T-helper 1 cell treated with Interleukin-12 subunit alpha and Interleukin-12 subunit beta and Interleukin-4 antibody, amounts not matched to agents 30 μg/mL and 1 μg/mL, for 36 hours (primary cell): ENCODE data around the gene NENF.
A peak's percentile ranks its signal among the peaks of the same experiment; 100 is the strongest.
"Not testable (repeated sequence)": the region's sequence is repeated elsewhere in the genome, so short reads cannot be mapped to it uniquely, and the experiment has no call there.

Experiments
- H3K27ac Mint-ChIP-seq: one replicate; pipeline ENCODE4 v1.8.0; 2021; ENCODE audit warnings: mild to moderate bottlenecking, mixed read lengths
- H3K27me3 Mint-ChIP-seq: one replicate; pipeline ENCODE4 v1.8.0; 2021; ENCODE audit warnings: low read depth, mixed read lengths
- H3K36me3 Mint-ChIP-seq: one replicate; pipeline ENCODE4 v1.8.0; 2021; ENCODE audit warnings: low read depth, mixed read lengths
- H3K4me1 Mint-ChIP-seq: one replicate; pipeline ENCODE4 v1.8.0; 2021; ENCODE audit warnings: low read depth, mixed read lengths
- H3K4me3 Mint-ChIP-seq: one replicate; pipeline ENCODE4 v1.8.0; 2021; ENCODE audit warnings: mild to moderate bottlenecking, moderate library complexity, mixed read lengths
- H3K9me3 Mint-ChIP-seq: one replicate; pipeline ENCODE4 v1.8.0; 2021; ENCODE audit warnings: mixed read lengths

NENF gene

DNA sequence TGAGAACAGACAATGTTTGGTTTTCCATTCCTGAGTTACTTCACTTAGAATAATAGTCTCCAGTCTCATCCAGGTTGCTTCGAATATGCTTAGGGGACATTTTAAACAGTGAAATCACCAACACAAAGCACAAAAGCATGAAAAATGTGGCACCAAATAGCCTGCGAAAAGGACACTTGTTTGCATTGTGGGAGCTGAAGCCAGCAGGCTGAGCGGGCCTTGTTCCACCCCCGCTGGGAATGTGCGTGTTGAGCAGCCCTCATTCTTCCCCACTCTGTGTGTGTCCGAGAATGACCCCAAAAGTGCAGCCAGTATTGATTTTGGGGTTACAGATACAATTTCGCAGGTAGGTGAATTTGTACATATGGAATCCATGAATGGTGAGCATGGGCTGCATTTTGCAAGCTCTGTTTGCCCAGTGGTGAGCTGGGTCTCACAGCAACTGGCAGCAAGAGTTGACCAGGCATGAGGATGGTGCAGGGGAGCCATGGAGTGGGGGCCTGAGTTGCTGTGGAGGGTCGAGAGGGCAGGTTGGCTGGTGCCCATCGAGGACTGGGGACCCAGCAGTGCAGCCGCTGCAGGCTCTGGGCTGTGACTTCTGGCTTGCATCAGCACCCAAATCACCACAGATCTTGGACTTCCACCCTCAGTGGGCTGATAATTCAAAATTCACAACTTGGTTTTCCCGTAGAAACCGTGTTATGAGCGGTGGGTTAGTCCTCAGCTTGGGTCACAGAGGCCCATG lies 29.4 kb downstream of the NENF start:
- H3K27ac Mint-ChIP-seq = no peak overlapping the region
- no peaks in the 10 kb centered on the region for H3K36me3 Mint-ChIP-seq

GRCh38 chr1:212463565-212464285 lies 31.0 kb downstream of the NENF start:
- Mint-ChIP-seq H3K4me1 (no peaks in the 10 kb centered on the region), H3K9me3 (no peaks in the 10 kb centered on the region), H3K27me3 (peaks cover 6% of the 10 kb centered on the region), H3K36me3 (no peaks in the 10 kb centered on the region), H3K27ac (no peak overlapping the region), H3K4me3 (no peak overlapping the region)

More for the DNA sequence above, 29.4 kb downstream of the NENF start:
- H3K9me3 Mint-ChIP-seq = no peaks in the 10 kb centered on the region
- H3K4me1 Mint-ChIP-seq = no peaks in the 10 kb centered on the region
- H3K27me3 Mint-ChIP-seq = peaks cover 5% of the 10 kb centered on the region
- no peak overlapping the region for H3K4me3 Mint-ChIP-seq

DNA sequence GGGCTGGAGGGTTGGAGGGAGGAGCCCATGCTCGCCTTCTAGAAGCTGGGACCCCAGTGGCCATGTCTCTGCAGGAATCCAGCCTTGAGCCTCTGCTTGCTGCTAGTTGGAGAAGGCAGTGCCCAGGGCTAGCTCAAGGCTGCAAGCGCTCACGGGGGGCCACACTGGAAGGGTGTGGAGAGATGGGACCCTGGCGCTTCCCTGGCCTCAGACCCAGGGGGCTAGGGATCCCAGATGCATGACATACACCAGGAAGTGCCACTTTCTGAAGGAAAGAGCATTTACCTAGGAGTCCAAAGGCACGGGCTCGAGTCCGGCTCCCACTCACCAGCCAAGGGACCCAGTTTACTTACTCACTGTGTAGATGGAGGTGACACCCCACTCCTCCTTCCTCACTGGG lies 32.6 kb downstream of the NENF start:
- no peaks in the 10 kb centered on the region for H3K36me3 Mint-ChIP-seq
- H3K27me3 Mint-ChIP-seq = peaks cover 13% of the 10 kb centered on the region
- H3K4me3 Mint-ChIP-seq = no peak overlapping the region
- H3K27ac Mint-ChIP-seq = no peak overlapping the region
- no peaks in the 10 kb centered on the region for H3K4me1 Mint-ChIP-seq
- no peaks in the 10 kb centered on the region for H3K9me3 Mint-ChIP-seq

DNA sequence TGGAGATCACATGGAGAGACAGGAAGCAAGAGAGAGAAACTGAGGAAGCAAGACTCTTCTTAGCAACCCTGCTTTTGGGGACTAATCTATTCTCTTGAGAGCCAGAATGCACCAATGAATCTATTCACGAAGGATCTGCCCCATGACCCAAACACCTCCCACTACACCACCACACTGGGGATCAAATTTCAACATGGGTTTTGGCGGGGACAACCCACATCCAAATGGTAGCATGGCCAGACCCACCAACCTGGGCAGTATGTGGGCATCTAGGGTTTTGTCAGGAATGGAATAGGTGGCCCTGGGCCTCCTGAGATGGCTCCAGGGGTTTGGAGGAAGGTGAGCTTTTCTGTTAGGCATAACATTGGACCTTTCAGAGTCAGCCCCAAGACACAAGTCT lies 33.7 kb downstream of the NENF start:
- no peaks in the 10 kb centered on the region for H3K36me3 Mint-ChIP-seq
- H3K9me3 Mint-ChIP-seq = no peaks in the 10 kb centered on the region
- H3K27me3 Mint-ChIP-seq = peaks cover 13% of the 10 kb centered on the region
- no peak overlapping the region for H3K27ac Mint-ChIP-seq
- no peaks in the 10 kb centered on the region for H3K4me1 Mint-ChIP-seq
- no peak overlapping the region for H3K4me3 Mint-ChIP-seq

DNA sequence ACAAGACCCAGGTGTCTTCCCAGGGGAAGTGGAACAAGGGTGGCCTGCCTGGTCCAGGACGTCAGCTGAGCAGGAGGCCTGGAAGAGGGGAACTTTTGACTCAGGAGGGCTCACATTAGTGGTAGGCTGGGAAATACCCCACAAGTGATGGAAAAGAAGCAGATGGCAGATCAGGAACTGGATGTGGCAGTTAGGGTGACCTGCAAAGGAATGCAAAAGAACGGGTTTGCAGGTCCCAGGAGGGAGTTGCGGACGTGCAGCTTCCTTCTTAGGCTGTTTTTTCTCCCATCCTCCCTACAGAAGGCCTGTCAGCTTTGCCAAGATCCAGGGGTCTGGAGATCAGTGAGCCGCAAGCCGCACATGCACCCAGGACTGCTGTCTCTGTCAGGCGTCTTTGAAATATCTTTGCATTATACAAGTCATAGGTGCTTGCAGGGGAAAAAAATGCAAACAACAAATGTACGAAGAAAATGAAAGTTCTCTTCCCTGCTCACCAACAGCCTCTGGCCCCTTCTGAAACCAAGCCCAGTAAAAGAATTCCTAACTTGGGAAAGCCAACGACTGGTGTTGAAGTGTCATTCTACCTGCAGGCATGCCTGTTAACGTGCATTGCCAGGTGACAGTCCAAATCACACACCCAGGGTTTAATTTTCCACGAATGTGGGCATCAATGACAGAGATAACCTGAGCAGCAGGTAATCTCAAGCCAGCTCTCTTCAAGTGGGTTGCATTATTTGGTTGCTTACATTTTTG lies 34.4 kb downstream of the NENF start:
- Mint-ChIP-seq H3K9me3 (no peaks in the 10 kb centered on the region), H3K4me1 (no peaks in the 10 kb centered on the region), H3K4me3 (no peak overlapping the region), H3K27ac (no peak overlapping the region), H3K27me3 (peaks cover 13% of the 10 kb centered on the region), H3K36me3 (no peaks in the 10 kb centered on the region)

DNA sequence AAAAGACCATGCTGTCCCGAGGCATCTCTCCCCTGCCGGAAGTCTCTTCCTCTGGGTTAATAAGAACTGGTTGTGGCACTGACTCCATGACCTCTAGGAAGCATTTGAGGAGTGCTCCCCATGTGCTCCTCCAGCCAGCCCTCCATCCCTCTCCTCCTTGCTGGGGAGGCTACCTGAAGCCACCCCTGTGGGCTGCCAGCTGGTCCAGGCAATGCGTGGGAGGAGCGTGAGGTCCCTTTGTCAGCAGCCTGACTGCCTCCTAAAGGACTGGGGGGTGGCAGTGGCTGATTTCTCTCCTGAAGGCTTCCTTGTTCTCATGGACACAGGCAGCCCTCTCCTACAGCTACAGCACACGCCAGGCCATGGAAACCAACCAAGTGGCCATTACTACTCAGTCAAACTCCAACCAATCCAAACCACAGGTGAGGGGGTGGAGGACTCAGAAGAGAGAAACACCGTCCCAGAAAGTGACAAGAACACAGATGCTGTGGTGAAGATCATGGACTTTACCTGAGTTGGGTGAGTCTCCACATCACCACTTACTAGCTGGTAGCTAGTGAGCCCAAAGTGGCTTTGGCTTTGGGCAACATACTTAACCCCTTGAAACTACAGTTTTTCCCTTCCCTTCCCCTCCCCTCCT lies 35.2 kb downstream of the NENF start:
- no peak overlapping the region for H3K4me3 Mint-ChIP-seq
- H3K27ac Mint-ChIP-seq = peak overlapping the region; percentile 74
- H3K27me3 Mint-ChIP-seq = peaks cover 13% of the 10 kb centered on the region
- H3K9me3 Mint-ChIP-seq = no peaks in the 10 kb centered on the region
- H3K4me1 Mint-ChIP-seq = no peaks in the 10 kb centered on the region
- H3K36me3 Mint-ChIP-seq = no peaks in the 10 kb centered on the region

DNA sequence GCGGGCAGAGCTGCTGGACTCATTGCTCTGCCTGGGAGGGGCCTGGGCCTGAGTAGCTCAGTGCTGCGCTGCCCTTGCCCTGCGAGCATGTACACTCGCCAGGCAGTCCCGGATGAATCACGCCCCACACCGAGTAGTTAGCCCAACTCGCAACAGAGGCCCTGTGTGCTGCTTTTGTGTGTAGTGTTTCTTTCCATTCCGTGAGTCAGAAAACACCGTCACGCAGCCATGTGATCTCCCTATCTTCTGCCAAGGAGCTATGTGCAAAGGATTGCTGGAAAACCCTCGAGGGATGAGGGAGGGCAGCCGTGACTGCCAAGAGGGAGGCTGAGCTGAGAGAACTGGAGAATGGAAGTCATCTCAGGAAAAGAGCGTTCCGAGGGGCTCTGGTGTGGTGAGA lies 37.3 kb downstream of the NENF start:
- Mint-ChIP-seq H3K36me3 (no peaks in the 10 kb centered on the region), H3K9me3 (no peaks in the 10 kb centered on the region), H3K27ac (no peak overlapping the region), H3K4me1 (no peaks in the 10 kb centered on the region), H3K4me3 (no peak overlapping the region), H3K27me3 (peaks cover 18% of the 10 kb centered on the region)

- peaks cover 24% of the 10 kb centered on the region for H3K27me3 Mint-ChIP-seq
- no peaks in the 10 kb centered on the region for H3K36me3 Mint-ChIP-seq
- H3K4me1 Mint-ChIP-seq = no peaks in the 10 kb centered on the region
- H3K27ac Mint-ChIP-seq = no peak overlapping the region
- no peak overlapping the region for H3K4me3 Mint-ChIP-seq
- H3K9me3 Mint-ChIP-seq = no peaks in the 10 kb centered on the region
These were observed 38.6 kb downstream of the NENF start for GRCh38 chr1:212471286-212471685.

DNA sequence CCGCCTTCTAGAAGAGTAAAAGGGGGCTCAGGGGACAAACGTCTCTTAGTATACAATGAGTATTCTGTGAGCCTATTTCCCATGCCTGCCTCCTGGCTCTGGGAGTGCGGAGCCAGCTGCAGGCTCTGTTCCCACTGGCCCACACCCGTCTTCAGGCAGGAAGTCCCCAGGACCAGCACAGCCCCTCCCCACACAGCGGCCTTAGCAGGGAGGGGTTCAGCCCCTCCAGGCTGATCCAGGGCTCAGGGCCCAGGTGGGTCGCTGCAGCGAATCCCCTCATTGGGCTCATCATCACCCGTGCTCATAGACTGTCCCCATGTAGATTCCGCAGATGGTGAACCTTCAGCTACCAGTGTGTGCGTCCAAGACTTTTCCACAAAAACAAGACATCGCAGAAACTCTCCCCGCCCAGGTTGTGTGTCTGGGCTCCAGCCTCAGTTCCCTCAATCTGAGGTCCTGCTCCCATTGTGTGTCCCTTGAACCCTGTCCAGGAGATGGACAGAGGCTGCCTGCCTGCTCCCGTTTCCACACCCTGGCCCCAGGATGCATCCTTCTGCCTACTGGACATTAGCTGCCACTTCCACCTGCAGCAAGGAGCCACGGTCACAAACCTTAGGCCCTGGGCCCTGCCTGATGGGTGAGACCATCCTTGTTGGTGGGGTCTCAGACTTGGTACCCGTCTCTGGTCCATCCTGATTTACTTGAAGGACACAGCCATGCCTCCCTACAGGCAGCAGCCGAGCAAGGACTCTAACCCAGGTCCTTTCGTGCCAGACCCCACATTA lies 39.4 kb downstream of the NENF start:
- no peak overlapping the region for H3K4me3 Mint-ChIP-seq
- peaks cover 26% of the 10 kb centered on the region for H3K27me3 Mint-ChIP-seq
- H3K9me3 Mint-ChIP-seq = no peaks in the 10 kb centered on the region
- H3K36me3 Mint-ChIP-seq = no peaks in the 10 kb centered on the region
- no peak overlapping the region for H3K27ac Mint-ChIP-seq
- H3K4me1 Mint-ChIP-seq = peaks cover 2% of the 10 kb centered on the region

DNA sequence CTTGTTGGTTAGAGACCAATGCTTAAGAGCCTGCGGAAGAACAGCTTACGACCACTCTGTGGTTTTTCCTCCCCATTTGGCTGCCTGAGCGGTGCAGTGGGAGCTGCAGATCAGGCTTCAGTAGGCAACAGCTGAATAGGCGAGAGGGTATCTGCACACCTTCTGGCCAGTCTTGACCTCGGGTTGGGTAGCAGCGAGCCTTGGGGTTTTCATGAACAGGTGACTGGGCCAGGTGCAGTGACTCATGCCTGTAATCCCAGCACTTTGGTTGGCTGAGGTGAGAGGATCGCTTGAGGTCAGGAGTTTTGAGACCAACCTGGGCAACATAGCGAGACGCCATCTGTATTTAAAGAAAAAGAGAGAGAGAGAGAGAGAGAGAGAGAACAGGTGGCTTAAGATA lies 41.0 kb downstream of the NENF start:
- Mint-ChIP-seq H3K4me3 (no peak overlapping the region), H3K27me3 (peaks cover 26% of the 10 kb centered on the region), H3K36me3 (no peaks in the 10 kb centered on the region), H3K27ac (no peak overlapping the region), H3K9me3 (no peaks in the 10 kb centered on the region), H3K4me1 (peaks cover 13% of the 10 kb centered on the region)

DNA sequence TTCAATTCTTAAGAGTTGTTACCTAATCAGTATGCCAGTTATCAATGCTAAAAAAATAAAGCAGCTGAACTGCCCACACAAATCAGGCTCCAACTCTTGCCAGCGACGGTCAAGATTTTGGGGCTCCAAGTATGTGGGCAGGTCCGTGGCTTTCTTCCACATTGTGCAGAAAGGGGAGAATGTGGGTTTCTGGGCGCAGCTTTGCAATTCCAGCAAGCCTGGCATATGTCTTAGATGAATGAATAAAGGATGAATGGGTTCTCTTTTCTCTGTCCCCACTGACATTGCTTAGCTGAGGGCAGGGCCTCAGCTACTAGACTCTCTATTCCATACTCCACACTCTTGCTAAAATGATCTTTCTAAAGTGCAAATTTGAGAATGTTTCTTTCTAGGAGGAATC lies 42.4 kb downstream of the NENF start:
- H3K4me1 Mint-ChIP-seq = peaks cover 16% of the 10 kb centered on the region
- no peak overlapping the region for H3K4me3 Mint-ChIP-seq
- no peak overlapping the region for H3K27ac Mint-ChIP-seq
- no peaks in the 10 kb centered on the region for H3K36me3 Mint-ChIP-seq
- peaks cover 28% of the 10 kb centered on the region for H3K27me3 Mint-ChIP-seq
- no peaks in the 10 kb centered on the region for H3K9me3 Mint-ChIP-seq

- not testable (repeated sequence) for H3K4me3 Mint-ChIP-seq, H3K36me3 Mint-ChIP-seq, H3K9me3 Mint-ChIP-seq, H3K27ac Mint-ChIP-seq
- Mint-ChIP-seq H3K4me1 (peaks cover 16% of the 10 kb centered on the region), H3K27me3 (peaks cover 27% of the 10 kb centered on the region)
These were observed 43.1 kb downstream of the NENF start for GRCh38 chr1:212475831-212476230.

- Mint-ChIP-seq H3K4me3 (no peak overlapping the region), H3K27ac (no peak overlapping the region), H3K27me3 (peaks cover 32% of the 10 kb centered on the region), H3K36me3 (no peaks in the 10 kb centered on the region), H3K9me3 (no peaks in the 10 kb centered on the region), H3K4me1 (peaks cover 16% of the 10 kb centered on the region)
These were observed 44.4 kb downstream of the NENF start for GRCh38 chr1:212477014-212477679.
